Nephron (organoid): ENCODE results near the gene VWA3B.
"Not testable (repeated sequence)": the region's sequence is repeated elsewhere in the genome, so short reads cannot be mapped to it uniquely, and the experiment has no call there.

Source experiments
- H3K27ac Mint-ChIP-seq, 3 experiments: 2 replicates each; pipeline ENCODE4 v1.8.0; 2020; ENCODE audit warnings: mixed read lengths in 3 of 3, mild to moderate bottlenecking in 2 of 3, moderate library complexity in 1 of 3
- H3K27me3 Mint-ChIP-seq: 2 replicates; pipeline ENCODE4 v1.8.0; 2021; ENCODE audit warnings: low read depth, mild to moderate bottlenecking, moderate library complexity, mixed read lengths
- H3K36me3 Mint-ChIP-seq: 2 replicates; pipeline ENCODE4 v1.8.0; 2020; ENCODE audit warnings: low read depth, mixed read lengths
- H3K4me1 Mint-ChIP-seq: 2 replicates; pipeline ENCODE4 v1.8.0; 2020; ENCODE audit warnings: mixed read lengths
- H3K4me3 Mint-ChIP-seq, 3 experiments: 2 replicates each; pipeline ENCODE4 v1.8.0; 2020; ENCODE audit warnings: mild to moderate bottlenecking in 3 of 3, mixed read lengths in 3 of 3, moderate library complexity in 2 of 3
- H3K9me3 Mint-ChIP-seq: 2 replicates; pipeline ENCODE4 v1.8.0; 2020; ENCODE audit warnings: mixed read lengths
- CTCF ChIP-seq, 3 experiments: fragments of 200-600 bp; sonication (generic); IDR thresholded peaks; one replicate each; pipeline ENCODE4 v1.5.0; 2021; ENCODE audit warnings: antibody characterized with exemption in 3 of 3; ENCODE audit not compliant: unreplicated experiment in 3 of 3

The VWA3B gene

DNA sequence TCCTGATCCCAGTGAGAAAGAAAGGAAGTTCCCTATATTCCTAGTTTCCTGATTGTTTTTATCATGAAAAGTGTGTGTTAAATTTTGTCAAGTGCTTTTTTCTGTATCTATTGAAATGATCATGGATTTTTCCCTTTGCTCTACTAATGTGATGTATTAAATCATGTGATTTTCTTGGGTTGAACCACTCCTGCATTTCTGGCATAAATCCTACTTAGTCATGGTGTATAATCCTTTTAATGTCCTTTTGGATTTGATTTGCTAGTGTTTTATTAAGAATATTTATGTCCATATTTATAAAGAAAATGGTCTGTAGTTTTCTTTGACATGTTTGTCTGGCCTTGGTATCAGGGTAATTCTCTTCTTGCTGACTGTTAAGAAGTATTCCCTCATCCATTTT lies 171.9 kb downstream of the VWA3B start:
- Mint-ChIP-seq H3K27ac (no peak overlapping the region), H3K9me3 (peaks cover 25% of the 10 kb centered on the region), H3K4me3 (no peak overlapping the region), H3K4me1 (no peaks in the 10 kb centered on the region), H3K27me3 (peaks cover 2% of the 10 kb centered on the region), H3K36me3 (no peaks in the 10 kb centered on the region)
- no peak for TF ChIP-seq CTCF (IDR thresholded peaks at IDR 0.05; ENCODE audit: unreplicated experiment in 3 of 3)

DNA sequence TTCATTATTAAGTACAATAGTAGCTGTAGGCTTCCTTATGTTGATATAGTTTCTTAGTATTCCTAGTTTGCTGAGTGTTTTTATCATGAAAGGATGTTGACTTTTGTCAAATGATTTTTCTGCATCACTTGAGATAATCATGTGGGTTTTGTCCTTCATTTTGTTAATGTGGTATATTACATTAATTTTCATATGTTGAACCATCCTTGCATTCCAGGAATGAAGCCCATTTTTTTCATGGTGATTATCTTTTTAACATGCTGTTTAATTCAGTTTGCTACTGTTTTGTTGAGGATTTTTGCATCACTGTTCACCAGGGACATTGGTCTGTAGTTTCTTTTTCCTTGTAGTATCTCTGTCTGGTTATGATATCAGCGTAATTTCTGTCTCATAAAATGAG lies 176.4 kb downstream of the VWA3B start:
- Mint-ChIP-seq H3K36me3 (no peaks in the 10 kb centered on the region), H3K4me3 (no peak overlapping the region), H3K9me3 (peaks cover 35% of the 10 kb centered on the region), H3K27ac (no peak overlapping the region), H3K27me3 (no peaks in the 10 kb centered on the region), H3K4me1 (no peaks in the 10 kb centered on the region)
- TF ChIP-seq CTCF (IDR thresholded peaks at IDR 0.05; ENCODE audit: unreplicated experiment in 3 of 3), result no peak

- peaks cover 31% of the 10 kb centered on the region for H3K9me3 Mint-ChIP-seq
- H3K4me1 Mint-ChIP-seq, result peaks cover 21% of the 10 kb centered on the region
- not testable (repeated sequence) for H3K4me3 Mint-ChIP-seq, H3K36me3 Mint-ChIP-seq, H3K27ac Mint-ChIP-seq, H3K27me3 Mint-ChIP-seq
Measured at GRCh38 chr2:98268225-98268624, 181.3 kb downstream of the VWA3B start.

DNA sequence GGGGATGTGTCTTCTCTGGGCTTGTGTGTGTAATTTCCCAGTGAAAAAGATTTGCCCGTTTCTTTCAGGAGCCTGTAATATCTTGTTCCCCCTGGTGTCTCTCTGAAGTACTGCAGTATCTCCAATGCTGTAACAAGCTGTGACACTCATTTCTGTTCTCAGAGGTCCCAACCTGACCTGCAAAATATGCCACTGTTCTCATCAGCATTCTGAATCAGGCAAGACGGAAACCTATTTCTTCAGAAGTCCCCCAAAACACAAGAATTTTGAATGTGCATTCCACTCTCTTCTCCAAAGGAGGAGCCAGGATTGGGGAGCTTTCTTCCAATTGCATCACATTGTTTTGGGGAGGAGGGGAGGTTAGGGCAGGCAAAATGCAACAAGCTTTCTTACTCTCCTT lies 182.3 kb downstream of the VWA3B start:
- Mint-ChIP-seq H3K27me3 (no peaks in the 10 kb centered on the region), H3K27ac (no peak overlapping the region), H3K4me1 (peaks cover 21% of the 10 kb centered on the region), H3K4me3 (no peak overlapping the region), H3K9me3 (peaks cover 20% of the 10 kb centered on the region), H3K36me3 (no peaks in the 10 kb centered on the region)
- TF ChIP-seq CTCF (IDR thresholded peaks at IDR 0.05; ENCODE audit: unreplicated experiment in 3 of 3), result peak; percentile 51 to 62 (median 54)

- Mint-ChIP-seq H3K27me3 (no peaks in the 10 kb centered on the region), H3K27ac (no peak overlapping the region), H3K4me1 (peaks cover 21% of the 10 kb centered on the region), H3K9me3 (peaks cover 16% of the 10 kb centered on the region), H3K4me3 (no peak overlapping the region), H3K36me3 (no peaks in the 10 kb centered on the region)
- no peak for TF ChIP-seq CTCF (IDR thresholded peaks at IDR 0.05; ENCODE audit: unreplicated experiment in 3 of 3)
Measured at GRCh38 chr2:98269830-98270229, 182.9 kb downstream of the VWA3B start.

GRCh38 chr2:98277162-98277859 lies 190.3 kb downstream of the VWA3B start:
- Mint-ChIP-seq H3K9me3 (no peaks in the 10 kb centered on the region), H3K27me3 (peaks cover 16% of the 10 kb centered on the region), H3K4me3 (peak overlapping the region in 1 of 3 experiments; percentile 2), H3K4me1 (peaks cover 21% of the 10 kb centered on the region), H3K36me3 (no peaks in the 10 kb centered on the region), H3K27ac (peak overlapping the region; percentile 15 to 91 (median 39))
- no peak for TF ChIP-seq CTCF (IDR thresholded peaks at IDR 0.05; ENCODE audit: unreplicated experiment in 3 of 3)
